ENCODE results near the gene LGMN. TPM values are rescaled to one million over a fixed set of nuclear protein-coding genes. Genes with fewer than 3 reads are reported as not detected.
"Not testable (repeated sequence)": the region's sequence is repeated elsewhere in the genome, so short reads cannot be mapped to it uniquely, and the experiment has no call there.

The LGMN gene
- total and polyA plus RNA-seq, 8 donors, result 18.5 to 60.1 (median 33.0) TPM

DNA sequence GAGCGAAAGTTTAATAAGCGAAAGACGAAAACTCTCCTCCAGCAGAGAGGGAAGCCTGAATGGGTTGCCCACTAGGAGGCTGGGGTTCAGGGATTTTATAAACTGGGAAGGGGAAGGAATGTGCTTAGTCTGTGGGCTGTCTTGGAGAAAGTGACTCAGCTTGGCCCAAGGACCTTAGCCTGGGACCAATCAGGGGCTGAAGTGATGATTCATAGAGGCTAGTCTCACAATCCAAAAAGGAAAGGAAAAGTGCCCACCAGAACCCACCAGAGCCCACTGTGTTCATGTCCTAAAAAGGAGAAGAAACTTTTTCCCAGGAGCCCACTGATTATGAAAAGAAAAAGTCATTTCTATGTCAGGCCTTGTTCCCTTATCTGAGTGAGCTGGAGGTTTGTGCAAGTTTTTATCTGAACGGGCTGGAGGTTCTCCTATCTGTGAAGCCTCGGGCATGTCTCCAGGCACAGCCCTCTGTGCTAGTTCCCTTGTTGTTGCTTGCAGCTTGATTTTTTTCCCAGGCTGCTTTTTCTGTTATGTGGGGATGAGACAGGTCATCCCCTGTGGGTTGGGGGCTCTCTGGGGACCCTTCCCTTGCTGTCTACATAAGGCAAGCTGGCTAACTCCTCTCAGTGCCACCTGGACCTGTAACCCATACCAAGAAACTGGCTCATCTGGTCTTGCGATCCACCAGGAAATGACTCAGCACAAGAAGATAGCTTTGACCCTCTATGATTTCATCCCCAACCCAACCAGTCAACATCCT is 37.4 kb upstream of the LGMN start:
- Histone ChIP-seq H3K4me3 (no peak overlapping the region), H3K36me3 (no peaks in the 10 kb centered on the region), H3K27me3 (no peaks in the 10 kb centered on the region), H3K27ac (peak overlapping the region in 3 of 4 donors; percentile 40 to 79 (median 79)), H3K9me3 (no peaks in the 10 kb centered on the region), H3K4me1 (peaks cover 5 to 9% (median 7%) of the 10 kb centered on the region in 3 donors)
- WGBS, 2 donors, result 43 to 45% methylated on average over 6 of the region's 6 CpGs
- peak in 4 of 6 donors; percentile 29 to 69 (median 47) for DNase-seq
- no peak for FAIRE-seq
- intact Hi-C loops (cut with DNase I), result loop anchor here in 1 of 3 donors (10.0 kb wide), 1 partner anchor 71 kb away; no protein-coding TSS in a partner anchor
- TF ChIP-seq, protein P1, sequence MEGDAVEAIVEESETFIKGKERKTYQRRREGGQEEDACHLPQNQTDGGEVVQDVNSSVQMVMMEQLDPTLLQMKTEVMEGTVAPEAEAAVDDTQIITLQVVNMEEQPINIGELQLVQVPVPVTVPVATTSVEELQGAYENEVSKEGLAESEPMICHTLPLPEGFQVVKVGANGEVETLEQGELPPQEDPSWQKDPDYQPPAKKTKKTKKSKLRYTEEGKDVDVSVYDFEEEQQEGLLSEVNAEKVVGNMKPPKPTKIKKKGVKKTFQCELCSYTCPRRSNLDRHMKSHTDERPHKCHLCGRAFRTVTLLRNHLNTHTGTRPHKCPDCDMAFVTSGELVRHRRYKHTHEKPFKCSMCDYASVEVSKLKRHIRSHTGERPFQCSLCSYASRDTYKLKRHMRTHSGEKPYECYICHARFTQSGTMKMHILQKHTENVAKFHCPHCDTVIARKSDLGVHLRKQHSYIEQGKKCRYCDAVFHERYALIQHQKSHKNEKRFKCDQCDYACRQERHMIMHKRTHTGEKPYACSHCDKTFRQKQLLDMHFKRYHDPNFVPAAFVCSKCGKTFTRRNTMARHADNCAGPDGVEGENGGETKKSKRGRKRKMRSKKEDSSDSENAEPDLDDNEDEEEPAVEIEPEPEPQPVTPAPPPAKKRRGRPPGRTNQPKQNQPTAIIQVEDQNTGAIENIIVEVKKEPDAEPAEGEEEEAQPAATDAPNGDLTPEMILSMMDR (IDR thresholded peaks at IDR 0.05), result no peak
- peak; percentile 76 to 88 (median 80) for ATAC-seq

- H3K27ac ChIP-seq, result no peak overlapping the region
- H3K36me3 ChIP-seq, result no peaks in the 10 kb centered on the region
- no peaks in the 10 kb centered on the region for H3K27me3 ChIP-seq
- peaks cover 5 to 9% (median 7%) of the 10 kb centered on the region in 3 donors for H3K4me1 ChIP-seq
- TF ChIP-seq, protein P1 (IDR thresholded peaks at IDR 0.05), result peak in 3 of 4 donors; percentile 7 to 40 (median 34)
- peak; percentile 61 to 79 (median 70) for ATAC-seq
- intact Hi-C loops (cut with DNase I), result loop anchor here (5.0 to 10.0 kb wide), 3 partner anchors 69 to 87 kb away; no protein-coding TSS in a partner anchor
- peak in 2 of 6 donors; percentile 19 to 46 for DNase-seq
- 50 to 51% methylated on average over 2 of the region's 2 CpGs for WGBS, 2 donors
- peak; percentile 69 for FAIRE-seq
- H3K9me3 ChIP-seq, result no peaks in the 10 kb centered on the region
- H3K4me3 ChIP-seq, result no peak overlapping the region
Observed at GRCh38 chr14:92783813-92784431, 35.5 kb upstream of the LGMN start.

- TF ChIP-seq, protein P1 (IDR thresholded peaks at IDR 0.05), result no peak
- no peak overlapping the region for H3K27ac ChIP-seq
- no peak for DNase-seq
- peaks cover 5 to 9% (median 7%) of the 10 kb centered on the region in 3 donors for H3K4me1 ChIP-seq
- WGBS, 2 donors, result 68 to 77% methylated on average over 3 of the region's 3 CpGs
- no peak overlapping the region for H3K4me3 ChIP-seq
- ATAC-seq, result no peak
- H3K36me3 ChIP-seq, result no peaks in the 10 kb centered on the region
- no peak for FAIRE-seq
- intact Hi-C loops (cut with DNase I), result loop anchor here (5.0 to 10.0 kb wide), 3 partner anchors 67 to 84 kb away; no protein-coding TSS in a partner anchor
- H3K27me3 ChIP-seq, result no peaks in the 10 kb centered on the region
- H3K9me3 ChIP-seq, result no peaks in the 10 kb centered on the region
Observed at GRCh38 chr14:92781350-92781749, 32.9 kb upstream of the LGMN start.

GRCh38 chr14:92780444-92781232 is 32.2 kb upstream of the LGMN start:
- no peak for FAIRE-seq

DNA sequence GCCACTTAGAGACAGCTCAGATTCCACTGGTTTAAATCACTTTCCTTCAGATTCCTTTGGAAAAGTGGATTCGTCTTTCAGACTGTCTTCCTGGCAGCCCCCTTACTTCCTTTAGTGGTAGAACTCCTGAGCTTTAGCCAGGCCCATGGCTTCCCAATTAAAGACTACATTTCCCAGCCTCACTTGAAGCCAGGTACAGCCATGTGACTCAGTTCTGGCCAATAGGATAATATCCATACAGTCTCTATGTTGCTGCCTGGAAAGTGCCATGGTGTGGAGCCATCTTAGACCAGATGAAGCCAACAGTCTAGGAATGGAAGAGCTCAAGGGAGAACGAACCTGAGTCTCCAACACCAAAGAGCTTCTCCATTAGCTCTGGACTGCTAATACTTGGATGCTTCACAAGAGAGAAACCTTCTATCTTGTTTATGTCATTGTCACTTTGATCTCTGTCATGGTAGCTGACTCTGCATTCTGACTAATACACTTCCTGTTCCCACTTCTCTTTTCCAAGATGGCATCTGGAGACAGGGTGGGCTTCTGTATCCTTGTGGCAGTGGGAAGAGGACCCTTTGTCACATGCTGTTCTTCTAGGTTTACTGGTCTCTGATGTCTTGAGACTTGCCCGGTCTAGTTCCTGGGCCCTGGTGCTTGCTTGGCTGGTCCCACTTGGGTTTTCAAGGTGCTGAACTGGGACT is 30.6 kb upstream of the LGMN start:
- not testable (repeated sequence) for FAIRE-seq, H3K36me3 ChIP-seq

More at GRCh38 chr14:92780444-92781232, 32.2 kb upstream of the LGMN start:
- H3K36me3 ChIP-seq, result no peaks in the 10 kb centered on the region
- no peaks in the 10 kb centered on the region for H3K9me3 ChIP-seq
- no peak overlapping the region for H3K4me3 ChIP-seq
- H3K27ac ChIP-seq, result no peak overlapping the region
- peaks cover 5 to 12% (median 7%) of the 10 kb centered on the region in 3 donors for H3K4me1 ChIP-seq
- TF ChIP-seq, protein P1 (IDR thresholded peaks at IDR 0.05), result no peak
- ATAC-seq (no peak), DNase-seq (no peak)
- WGBS, 2 donors, result 73 to 80% methylated on average over 7 of the region's 7 CpGs
- H3K27me3 ChIP-seq, result no peaks in the 10 kb centered on the region
- intact Hi-C loops (cut with DNase I), result loop anchor here (5.0 to 10.0 kb wide), 3 partner anchors 66 to 83 kb away; no protein-coding TSS in a partner anchor

GRCh38 chr14:92775292-92775691 is 26.9 kb upstream of the LGMN start:
- H3K36me3 ChIP-seq; intact Hi-C loops (cut with DNase I); H3K4me1 ChIP-seq; FAIRE-seq; H3K4me3 ChIP-seq; H3K9me3 ChIP-seq; H3K27me3 ChIP-seq: not testable (repeated sequence)
- peak overlapping the region; percentile 4 to 69 (median 32) for H3K27ac ChIP-seq
- DNase-seq, result peak in 2 of 6 donors; percentile 32 to 62
- 7 to 17% methylated on average over 2 of the region's 2 CpGs for WGBS, 2 donors
- ATAC-seq, result peak; percentile 89 to 94 (median 92)

More for the DNA sequence above, 30.6 kb upstream of the LGMN start:
- H3K27me3 ChIP-seq; ATAC-seq; H3K4me1 ChIP-seq; H3K27ac ChIP-seq; DNase-seq; intact Hi-C loops (cut with DNase I); H3K9me3 ChIP-seq; H3K4me3 ChIP-seq: not testable (repeated sequence)
- 92 to 100% methylated on average over 2 of the region's 3 CpGs for WGBS, 2 donors
